ENCODE data around the gene GPR132. TPM values are rescaled to one million over a fixed set of nuclear protein-coding genes. Genes with fewer than 3 reads are reported as not detected.
"Not testable (repeated sequence)": the region's sequence is repeated elsewhere in the genome, so short reads cannot be mapped to it uniquely, and the experiment has no call there.

Gene GPR132
- total and polyA plus RNA-seq, 2 of the 13 experiments (the other 11 are each of a cell fraction or from before 2014, with no cell fraction given): not detected

DNA sequence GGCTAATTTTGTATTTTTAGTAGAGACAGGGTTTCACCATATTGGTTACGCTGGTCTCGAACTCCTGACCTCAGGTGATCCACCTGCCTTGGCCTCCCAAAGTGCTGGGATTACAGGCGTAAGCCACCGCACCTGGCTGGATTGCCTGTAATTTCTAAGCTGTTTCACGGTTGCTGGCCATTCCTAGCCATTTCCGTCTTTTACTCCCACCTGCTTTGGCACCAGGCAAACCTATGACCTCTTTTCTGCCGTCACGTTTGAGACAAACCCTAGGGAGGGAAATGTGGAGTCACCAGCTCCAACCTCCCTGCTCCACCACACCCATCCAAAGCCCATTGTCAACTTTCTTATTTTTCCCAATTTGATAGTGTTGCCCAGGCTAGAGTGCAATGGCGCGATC, 1.2 kb downstream of the GPR132 start:
- BruUV-seq (replicated peaks): no TSS peak
- Histone ChIP-seq H3K4me1 (ENCODE audit: insufficient read depth, low read length) (peaks cover 13% of the 10 kb centered on the region), H3K4me3 (replicated peaks in 1 of 3; ENCODE audit: insufficient read depth in 1 of 3, low read depth in 2 of 3, low read length in 3 of 3) (no peak overlapping the region), H3K9me3 (ENCODE audit: low read length) (no peaks in the 10 kb centered on the region), H3K4me2 (ENCODE audit: low read depth, low read length) (no peak overlapping the region), H2AFZ (ENCODE audit: low read length) (no peak overlapping the region), H3K9ac (ENCODE audit: insufficient read depth, low read depth, low read length) (no peak overlapping the region), H3K79me2 (ENCODE audit: insufficient read depth, low read length) (no peaks in the 10 kb centered on the region), H4K20me1 (ENCODE audit: insufficient read depth, low read length) (no peaks in the 10 kb centered on the region), H3K36me3 (replicated peaks in 1 of 2; ENCODE audit: control insufficient read depth in 1 of 2, insufficient read depth in 2 of 2, low read length in 2 of 2) (no peaks in the 10 kb centered on the region), H3K27ac (ENCODE audit: extremely low read length, insufficient read depth, low read length) (no peak overlapping the region), H3K27me3 (ENCODE audit: control insufficient read depth in 1 of 2, insufficient read depth in 2 of 2, low read length in 2 of 2) (peaks cover 7 to 38% of the 10 kb centered on the region in 2 experiments; a peak in 4 of 5 replicates)
- DNase-seq (ENCODE audit: low spot score): no peak
- WGBS (ENCODE audit: low lambda C conversion rate): 79% methylated on average over 10 of the region's 10 CpGs
- TF ChIP-seq ZNF616 (CRISPR knock-in tag; IDR thresholded peaks at IDR 0.05; ENCODE audit: low read depth) (no peak), ONECUT2 (CRISPR knock-in tag; IDR thresholded peaks at IDR 0.05) (no peak)
- in situ Hi-C loops (cut with HindIII; ENCODE audit: extremely low pct_ligation_motif_present, low pct_unique_long_range_greater_than_20kb) (no loop called here), intact Hi-C loops (cut with micrococcal nuclease; ENCODE audit: unreplicated experiment) (no loop called here)
- no peak for ATAC-seq
- ChIA-PET CTCF (ENCODE audit: low intra/inter-chr PET ratio, low total read pairs) (no interaction called here), POLR2A (no interaction called here)
- FAIRE-seq: no peak

DNA sequence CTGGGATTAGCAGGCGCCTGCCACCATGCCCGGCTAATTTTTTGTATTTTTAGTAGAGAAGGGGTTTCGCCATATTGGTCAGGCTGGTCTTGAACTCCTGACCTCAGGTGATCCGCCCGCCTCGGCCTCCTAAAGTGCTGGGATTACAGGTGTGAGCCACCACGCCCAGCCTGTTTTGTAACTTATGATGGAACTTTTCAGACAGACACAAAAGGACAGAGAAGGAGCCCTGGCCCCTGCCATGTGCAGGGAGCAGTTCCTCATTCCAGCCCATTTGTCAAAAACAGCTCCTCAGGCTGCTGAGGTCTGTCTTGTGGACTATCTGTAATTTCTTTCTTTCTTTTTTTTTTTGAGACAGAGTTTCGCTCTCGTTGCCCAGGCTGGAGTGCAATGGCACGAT, 1.7 kb downstream of the GPR132 start:
- intact Hi-C loops (cut with micrococcal nuclease; ENCODE audit: unreplicated experiment); H3K4me3 ChIP-seq (replicated peaks in 1 of 3; ENCODE audit: insufficient read depth in 1 of 3, low read depth in 2 of 3, low read length in 3 of 3); H3K9ac ChIP-seq (ENCODE audit: insufficient read depth, low read depth, low read length); in situ Hi-C loops (cut with HindIII; ENCODE audit: extremely low pct_ligation_motif_present, low pct_unique_long_range_greater_than_20kb); H3K9me3 ChIP-seq (ENCODE audit: low read length); CTCF ChIA-PET (ENCODE audit: low intra/inter-chr PET ratio, low total read pairs); BruUV-seq (replicated peaks); H2AFZ ChIP-seq (ENCODE audit: low read length); H3K4me2 ChIP-seq (ENCODE audit: low read depth, low read length); H3K27ac ChIP-seq (ENCODE audit: extremely low read length, insufficient read depth, low read length); ATAC-seq; H3K79me2 ChIP-seq (ENCODE audit: insufficient read depth, low read length); H3K36me3 ChIP-seq (replicated peaks in 1 of 2; ENCODE audit: control insufficient read depth in 1 of 2, insufficient read depth in 2 of 2, low read length in 2 of 2); POLR2A ChIA-PET; H4K20me1 ChIP-seq (ENCODE audit: insufficient read depth, low read length); DNase-seq (ENCODE audit: low spot score); FAIRE-seq: not testable (repeated sequence)
- H3K4me1 ChIP-seq (ENCODE audit: insufficient read depth, low read length): peaks cover 13% of the 10 kb centered on the region
- H3K27me3 ChIP-seq (ENCODE audit: control insufficient read depth in 1 of 2, insufficient read depth in 2 of 2, low read length in 2 of 2): peaks cover 8 to 39% of the 10 kb centered on the region in 2 experiments
- 72% methylated on average over 10 of the region's 10 CpGs for WGBS (ENCODE audit: low lambda C conversion rate)

DNA sequence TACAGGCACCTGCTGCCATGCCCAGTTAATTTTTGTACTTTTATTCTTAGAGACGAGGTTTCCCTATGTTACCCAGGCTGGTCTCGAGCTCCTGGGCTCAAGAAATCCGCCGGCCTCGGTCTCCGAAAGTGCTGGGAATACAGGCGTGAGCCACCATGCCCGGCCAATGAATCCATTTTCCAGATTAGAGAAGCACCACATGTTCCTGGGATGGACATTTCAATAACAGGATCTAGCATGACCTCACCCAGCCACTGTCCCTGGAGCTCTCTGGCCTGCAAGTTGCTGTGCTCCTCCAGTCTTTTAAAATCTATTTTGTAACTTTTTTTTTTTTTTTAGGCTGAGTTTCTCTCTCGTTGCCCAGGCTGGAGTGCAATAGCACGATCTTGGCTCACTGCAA, 2.2 kb downstream of the GPR132 start:
- Histone ChIP-seq H3K4me2 (ENCODE audit: low read depth, low read length) (no peak overlapping the region), H3K9ac (ENCODE audit: insufficient read depth, low read depth, low read length) (no peak overlapping the region), H3K27ac (ENCODE audit: extremely low read length, insufficient read depth, low read length) (no peak overlapping the region), H2AFZ (ENCODE audit: low read length) (no peak overlapping the region), H3K36me3 (replicated peaks in 1 of 2; ENCODE audit: control insufficient read depth in 1 of 2, insufficient read depth in 2 of 2, low read length in 2 of 2) (no peaks in the 10 kb centered on the region), H3K79me2 (ENCODE audit: insufficient read depth, low read length) (no peaks in the 10 kb centered on the region), H3K4me1 (ENCODE audit: insufficient read depth, low read length) (peaks cover 13% of the 10 kb centered on the region), H4K20me1 (ENCODE audit: insufficient read depth, low read length) (no peaks in the 10 kb centered on the region), H3K4me3 (replicated peaks in 1 of 3; ENCODE audit: insufficient read depth in 1 of 3, low read depth in 2 of 3, low read length in 3 of 3) (no peak overlapping the region), H3K27me3 (ENCODE audit: control insufficient read depth in 1 of 2, insufficient read depth in 2 of 2, low read length in 2 of 2) (peaks cover 8 to 41% of the 10 kb centered on the region in 2 experiments), H3K9me3 (ENCODE audit: low read length) (no peaks in the 10 kb centered on the region)
- no peak for FAIRE-seq
- no peak for ATAC-seq
- 26% methylated on average over 8 of the region's 10 CpGs for WGBS (ENCODE audit: low lambda C conversion rate)
- no peak for DNase-seq (ENCODE audit: low spot score)
- POLR2A ChIA-PET: no interaction called here
- in situ Hi-C loops (cut with HindIII; ENCODE audit: extremely low pct_ligation_motif_present, low pct_unique_long_range_greater_than_20kb): no loop called here
- CTCF ChIA-PET (ENCODE audit: low intra/inter-chr PET ratio, low total read pairs): no interaction called here
- BruUV-seq (replicated peaks): no TSS peak
- intact Hi-C loops (cut with micrococcal nuclease; ENCODE audit: unreplicated experiment): no loop called here
- no peak for TF ChIP-seq KLF6 (CRISPR knock-in tag; IDR thresholded peaks at IDR 0.05)
- no peak for TF ChIP-seq JARID2 (CRISPR knock-in tag; IDR thresholded peaks at IDR 0.05; ENCODE audit: insufficient replicate concordance)
- TF ChIP-seq RXRB (CRISPR knock-in tag; IDR thresholded peaks at IDR 0.05; ENCODE audit: borderline replicate concordance): no peak
- TF ChIP-seq, protein P1, sequence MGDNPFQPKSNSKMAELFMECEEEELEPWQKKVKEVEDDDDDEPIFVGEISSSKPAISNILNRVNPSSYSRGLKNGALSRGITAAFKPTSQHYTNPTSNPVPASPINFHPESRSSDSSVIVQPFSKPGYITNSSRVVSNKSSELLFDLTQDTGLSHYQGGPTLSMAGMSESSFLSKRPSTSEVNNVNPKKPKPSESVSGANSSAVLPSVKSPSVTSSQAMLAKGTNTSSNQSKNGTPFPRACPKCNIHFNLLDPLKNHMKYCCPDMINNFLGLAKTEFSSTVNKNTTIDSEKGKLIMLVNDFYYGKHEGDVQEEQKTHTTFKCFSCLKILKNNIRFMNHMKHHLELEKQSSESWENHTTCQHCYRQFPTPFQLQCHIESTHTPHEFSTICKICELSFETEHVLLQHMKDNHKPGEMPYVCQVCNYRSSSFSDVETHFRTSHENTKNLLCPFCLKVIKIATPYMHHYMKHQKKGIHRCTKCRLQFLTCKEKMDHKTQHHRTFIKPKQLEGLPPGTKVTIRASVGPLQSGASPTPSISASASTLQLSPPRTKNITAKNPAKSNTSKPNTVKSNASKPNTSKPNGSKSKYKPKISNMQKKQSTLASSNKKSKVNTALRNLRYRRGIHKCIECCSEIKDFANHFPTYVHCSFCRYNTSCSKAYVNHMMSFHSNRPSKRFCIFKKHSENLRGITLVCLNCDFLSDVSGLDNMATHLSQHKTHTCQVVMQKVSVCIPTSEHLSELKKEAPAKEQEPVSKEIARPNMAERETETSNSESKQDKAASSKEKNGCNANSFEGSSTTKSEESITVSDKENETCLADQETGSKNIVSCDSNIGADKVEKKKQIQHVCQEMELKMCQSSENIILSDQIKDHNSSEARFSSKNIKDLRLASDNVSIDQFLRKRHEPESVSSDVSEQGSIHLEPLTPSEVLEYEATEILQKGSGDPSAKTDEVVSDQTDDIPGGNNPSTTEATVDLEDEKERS (CRISPR knock-in tag; IDR thresholded peaks at IDR 0.05): no peak
- no peak for TF ChIP-seq RBAK (CRISPR knock-in tag; IDR thresholded peaks at IDR 0.05)
- TF ChIP-seq ZFP36 (IDR thresholded peaks at IDR 0.05; ENCODE audit: borderline replicate concordance, low read depth, low read length, partially characterized antibody): no peak
- TF ChIP-seq FOXK1 (CRISPR knock-in tag; IDR thresholded peaks at IDR 0.05; ENCODE audit: borderline replicate concordance, low read depth): no peak
- TF ChIP-seq ZSCAN22 (CRISPR knock-in tag; IDR thresholded peaks at IDR 0.05): no peak
- no peak for TF ChIP-seq ATRX (CRISPR knock-in tag; IDR thresholded peaks at IDR 0.05; ENCODE audit: borderline replicate concordance)

All from HepG2 (cell line).